OCI-LY1 (cell line): ENCODE measurements around the gene CDIPT.

ENCODE experiments used
- H2AFZ ChIP-seq: fragments of 200-600 bp; sonication (generic), shearing (Covaris generic); 2 replicates; pipeline ENCODE4 v1.6.0; 2014; ENCODE audit warnings: antibody characterized with exemption, mild to moderate bottlenecking, low read length
- H3F3A ChIP-seq: fragments of 200-600 bp; sonication (generic), shearing (Covaris generic); 2 replicates; pipeline ENCODE4 v1.6.0; 2014; ENCODE audit warnings: mild to moderate bottlenecking, antibody characterized with exemption, low read length, moderate library complexity; ENCODE audit not compliant: insufficient read depth
- H3K27ac ChIP-seq: fragments of 200-600 bp; sonication (generic); 2 replicates; pipeline ENCODE4 v1.5.1; 2014; ENCODE audit warnings: low read length, mixed run types, mild to moderate bottlenecking, low read depth; ENCODE audit not compliant: poor library complexity, severe bottlenecking
- H3K27me3 ChIP-seq: fragments of 200-600 bp; sonication (generic); 2 replicates; pipeline ENCODE4 v1.6.0; 2014; ENCODE audit warnings: antibody characterized with exemption, mild to moderate bottlenecking, low read length, moderate library complexity; ENCODE audit not compliant: insufficient read depth
- H3K36me3 ChIP-seq: fragments of 200-600 bp; sonication (generic); 2 replicates; pipeline ENCODE4 v1.6.1; 2014; ENCODE audit warnings: mild to moderate bottlenecking, antibody characterized with exemption, low read length, moderate library complexity, mixed read lengths; ENCODE audit not compliant: insufficient read depth
- H3K4me1 ChIP-seq: fragments of 200-600 bp; sonication (generic); 2 replicates; pipeline ENCODE4 v1.5.1; 2014; ENCODE audit warnings: mild to moderate bottlenecking, low read length, moderate library complexity; ENCODE audit not compliant: insufficient read depth, severe bottlenecking
- H3K4me2 ChIP-seq: fragments of 200-600 bp; sonication (generic), shearing (Covaris generic); 2 replicates; pipeline ENCODE4 v1.6.1; 2014; ENCODE audit warnings: low read length
- H3K4me3 ChIP-seq: fragments of 200-600 bp; sonication (generic); 2 replicates; pipeline ENCODE4 v1.5.1; 2014; ENCODE audit warnings: low read length, low read depth, mild to moderate bottlenecking, mixed read lengths; ENCODE audit not compliant: poor library complexity, severe bottlenecking
- H3K79me2 ChIP-seq: fragments of 200-600 bp; shearing (Covaris generic); 2 replicates; pipeline ENCODE4 v1.6.1; 2016; ENCODE audit warnings: mixed run types, low read length, mixed read lengths; ENCODE audit not compliant: insufficient read depth
- H3K9ac ChIP-seq: fragments of 200-600 bp; sonication (generic), shearing (Covaris generic); 2 replicates; pipeline ENCODE4 v1.6.1; 2014; ENCODE audit warnings: mild to moderate bottlenecking, low read length, mixed read lengths
- H3K9me2 ChIP-seq: fragments of 200-600 bp; sonication (generic), shearing (Covaris generic); 2 replicates; pipeline ENCODE4 v1.6.1; 2014; ENCODE audit warnings: low read depth, mild to moderate bottlenecking, low read length, mixed read lengths
- H3K9me3 ChIP-seq: fragments of 200-600 bp; shearing (Covaris generic); 2 replicates; pipeline ENCODE4 v1.6.1; 2014; ENCODE audit warnings: low read length, mixed read lengths
- H4K20me1 ChIP-seq: fragments of 200-600 bp; sonication (generic), shearing (Covaris generic); 2 replicates; pipeline ENCODE4 v1.6.0; 2016; ENCODE audit warnings: mild to moderate bottlenecking, low read length; ENCODE audit not compliant: insufficient read depth
- CTCF ChIP-seq: fragments of 200-600 bp; sonication (generic), shearing (Covaris generic); IDR thresholded peaks from 2 replicates; pipeline ENCODE4 v1.5.1; 2017; ENCODE audit warnings: mild to moderate bottlenecking, antibody characterized with exemption, low read length, moderate library complexity, mixed read lengths
- EZH2 ChIP-seq: fragments of 200-600 bp; sonication (generic), shearing (Covaris generic); IDR thresholded peaks from 2 replicates; pipeline ENCODE4 v1.8.0; 2017; ENCODE audit warnings: borderline replicate concordance, mixed run types, mild to moderate bottlenecking, antibody characterized with exemption, low read length, moderate library complexity, mixed read lengths

CDIPT gene

GRCh38 chr16:29862383-29862883, 593 bp downstream of the CDIPT start:
- H2AFZ ChIP-seq, result no peak overlapping the region; the same call in 1 of the 2 replicates
- H3K79me2 ChIP-seq, result no peaks in the 10 kb centered on the region
- peaks cover 16% of the 10 kb centered on the region for H3K4me1 ChIP-seq
- H3K36me3 ChIP-seq, result peaks cover 28% of the 10 kb centered on the region
- no peak overlapping the region for H3K27ac ChIP-seq
- no peaks in the 10 kb centered on the region for H4K20me1 ChIP-seq
- peak overlapping the region; percentile 90 for H3K4me2 ChIP-seq
- H3K4me3 ChIP-seq, result peak overlapping the region; percentile 90
- H3K9me3 ChIP-seq, result no peaks in the 10 kb centered on the region
- peak overlapping the region; percentile 88 for H3K9ac ChIP-seq
- no peaks in the 10 kb centered on the region for H3K9me2 ChIP-seq
- 0 out of 2 replicates have a peak, but pooled peaks cover under 1% of the 10 kb centered on the region for H3K27me3 ChIP-seq
- no peaks in the 10 kb centered on the region for H3F3A ChIP-seq
- no peak for TF ChIP-seq EZH2
- TF ChIP-seq CTCF, result peak; percentile 4; the same call in 1 of the 2 replicates

- TF ChIP-seq EZH2 (no peak), CTCF (no peak)
- Histone ChIP-seq H3K9me2 (no peaks in the 10 kb centered on the region), H3K9ac (no peak overlapping the region)
These were observed 2.8 kb downstream of the CDIPT start for GRCh38 chr16:29860218-29860617.

GRCh38 chr16:29858974-29859373, 4.1 kb downstream of the CDIPT start:
- H3K4me1 ChIP-seq, result peaks cover 16% of the 10 kb centered on the region

More at GRCh38 chr16:29860218-29860617, 2.8 kb downstream of the CDIPT start:
- Histone ChIP-seq H3K4me3 (no peak overlapping the region), H4K20me1 (no peaks in the 10 kb centered on the region), H3K4me2 (no peak overlapping the region), H3K4me1 (peaks cover 16% of the 10 kb centered on the region), H2AFZ (no peak overlapping the region), H3K27ac (no peak overlapping the region), H3F3A (no peaks in the 10 kb centered on the region), H3K27me3 (no peaks in the 10 kb centered on the region), H3K9me3 (no peaks in the 10 kb centered on the region), H3K36me3 (peaks cover 28% of the 10 kb centered on the region), H3K79me2 (no peaks in the 10 kb centered on the region)

More at GRCh38 chr16:29858974-29859373, 4.1 kb downstream of the CDIPT start:
- Histone ChIP-seq H4K20me1 (no peaks in the 10 kb centered on the region), H3K27me3 (no peaks in the 10 kb centered on the region), H3K4me3 (no peak overlapping the region), H3K4me2 (no peak overlapping the region), H2AFZ (no peak overlapping the region), H3K27ac (no peak overlapping the region), H3F3A (no peaks in the 10 kb centered on the region), H3K36me3 (peaks cover 28% of the 10 kb centered on the region), H3K79me2 (no peaks in the 10 kb centered on the region), H3K9ac (no peak overlapping the region), H3K9me3 (no peaks in the 10 kb centered on the region), H3K9me2 (no peaks in the 10 kb centered on the region)
- no peak for TF ChIP-seq EZH2
- no peak for TF ChIP-seq CTCF
